Neutrophil (primary cell): ENCODE results near the gene KCTD16.

ENCODE experiments used
- H3K27ac ChIP-seq: fragments of 200-600 bp; sonication (generic); 2 replicates; pipeline ENCODE4 v1.5.1; 2016; ENCODE audit warnings: mild to moderate bottlenecking, moderate library complexity
- H3K27me3 ChIP-seq: fragments of 200-600 bp; sonication (generic); 2 replicates; pipeline ENCODE4 v1.6.0; 2016; ENCODE audit warnings: mild to moderate bottlenecking
- H3K36me3 ChIP-seq: fragments of 200-600 bp; sonication (generic); 2 replicates; pipeline ENCODE4 v1.5.1; 2017
- H3K4me1 ChIP-seq, 2 experiments: fragments of 200-600 bp in 1 of 2; sonication (generic) in 1 of 2; 1 replicate in 1 of 2; 2 replicates in 1 of 2; pipeline versions ENCODE4 v1.5.1 to v1.6.1; 2013 to 2016; ENCODE audit warnings: low read depth in 1 of 2, low read length in 1 of 2, mild to moderate bottlenecking in 1 of 2, moderate library complexity in 1 of 2; ENCODE audit not compliant: control insufficient read depth in 1 of 2, insufficient read depth in 1 of 2
- H3K4me3 ChIP-seq, 2 experiments: fragments of 200-600 bp in 1 of 2; sonication (generic) in 1 of 2; 1 replicate in 1 of 2; 2 replicates in 1 of 2; pipeline ENCODE4 v1.5.1; 2013 to 2016; ENCODE audit warnings: low read depth in 1 of 2, low read length in 1 of 2, mild to moderate bottlenecking in 1 of 2, moderate library complexity in 1 of 2
- H3K9me3 ChIP-seq: fragments of 200-600 bp; sonication (generic); 2 replicates; pipeline ENCODE4 v1.5.1; 2016
- CTCF ChIP-seq: fragments of 200-600 bp; sonication (generic); IDR thresholded peaks from 2 replicates; pipeline ENCODE4 v1.5.1; 2016; ENCODE audit warnings: antibody characterized with exemption

Gene KCTD16

DNA sequence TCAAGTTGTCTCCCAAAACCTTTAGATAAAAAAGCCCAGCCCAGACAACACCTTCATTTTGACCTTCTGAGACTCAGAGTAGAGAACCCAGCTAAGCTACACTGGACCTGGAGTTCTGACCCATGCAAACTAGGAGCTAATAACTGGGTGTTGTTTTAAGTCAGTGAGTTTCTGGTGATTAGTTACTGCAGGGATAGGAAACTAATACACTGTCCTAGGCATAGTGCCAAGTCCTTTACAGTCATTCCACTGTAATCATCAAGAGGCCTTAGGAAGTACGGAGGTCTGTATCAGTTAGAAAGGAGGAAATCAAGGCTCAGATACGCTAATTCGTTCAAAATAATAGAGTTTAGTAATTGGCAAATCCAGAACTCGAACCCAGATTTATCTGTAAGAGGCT, 197.9 kb downstream of the KCTD16 start:
- no peaks in the 10 kb centered on the region for H3K36me3 ChIP-seq
- no peaks in the 10 kb centered on the region for H3K9me3 ChIP-seq
- no peaks in the 10 kb centered on the region for H3K4me1 ChIP-seq
- no peak overlapping the region for H3K27ac ChIP-seq
- no peaks in the 10 kb centered on the region for H3K27me3 ChIP-seq
- H3K4me3 ChIP-seq, result no peak overlapping the region
- TF ChIP-seq CTCF, result no peak

DNA sequence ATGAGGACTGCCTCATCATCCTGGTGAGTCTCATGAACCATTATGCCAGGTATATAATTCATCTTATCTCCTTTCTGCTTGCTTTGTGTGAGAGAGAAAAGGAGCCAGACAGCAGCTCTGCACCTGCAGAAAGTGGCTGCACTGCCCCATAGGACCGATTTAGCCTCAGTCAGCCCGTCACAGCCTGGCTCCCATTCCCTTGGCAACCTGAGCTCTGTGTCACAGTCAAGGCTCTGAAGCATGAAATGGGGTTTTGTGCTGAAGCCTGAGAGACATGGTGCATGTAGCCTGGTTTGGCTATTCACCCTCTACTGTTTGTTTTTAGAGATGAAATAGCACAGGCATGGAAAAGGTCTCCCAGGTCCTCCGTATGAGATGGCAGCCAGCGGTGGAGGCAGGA, 198.3 kb downstream of the KCTD16 start:
- Histone ChIP-seq H3K4me3 (no peak overlapping the region), H3K27ac (no peak overlapping the region), H3K36me3 (no peaks in the 10 kb centered on the region), H3K9me3 (no peaks in the 10 kb centered on the region), H3K27me3 (no peaks in the 10 kb centered on the region), H3K4me1 (no peaks in the 10 kb centered on the region)
- TF ChIP-seq CTCF, result no peak

DNA sequence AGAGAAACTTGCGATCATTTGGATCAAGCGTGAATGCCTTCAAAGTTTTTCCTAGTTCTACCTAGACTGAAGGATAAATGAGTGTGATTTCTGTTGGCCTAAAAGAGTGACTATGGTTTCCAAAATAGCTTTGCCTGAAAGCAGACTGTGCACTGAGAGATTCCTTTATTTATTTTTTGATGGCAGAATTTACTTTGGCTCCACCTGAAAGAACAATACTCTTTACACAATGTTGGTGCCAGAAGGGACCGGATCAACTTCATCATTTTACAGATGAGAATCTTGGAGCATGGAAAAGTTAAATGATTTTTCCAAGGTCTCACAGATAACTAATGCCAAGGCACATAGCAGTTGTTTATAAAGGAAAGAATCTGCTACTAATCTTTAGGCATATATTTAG, 199.6 kb downstream of the KCTD16 start:
- Histone ChIP-seq H3K4me3 (no peak overlapping the region), H3K27ac (no peak overlapping the region), H3K9me3 (no peaks in the 10 kb centered on the region), H3K36me3 (no peaks in the 10 kb centered on the region), H3K27me3 (no peaks in the 10 kb centered on the region), H3K4me1 (no peaks in the 10 kb centered on the region)
- no peak for TF ChIP-seq CTCF

DNA sequence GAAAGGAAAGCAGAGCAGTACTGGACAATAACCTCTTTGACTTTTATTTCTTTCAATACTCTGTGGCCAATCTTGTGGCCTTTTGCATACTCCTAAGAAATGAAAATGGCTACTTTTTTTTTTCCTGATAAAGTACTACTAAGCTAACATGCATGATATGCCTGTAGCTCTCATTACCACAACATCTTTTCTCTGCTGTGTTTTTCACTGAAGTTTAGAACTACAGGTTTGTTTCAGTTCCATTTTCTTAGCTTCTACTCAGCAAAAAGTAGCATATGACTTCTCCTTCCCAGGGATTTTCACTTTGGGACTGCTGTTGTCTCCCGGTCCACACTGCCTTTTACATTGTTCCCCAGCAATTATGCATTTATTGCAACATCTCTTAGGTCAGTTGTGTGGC, 204.0 kb downstream of the KCTD16 start:
- no peak for TF ChIP-seq CTCF
- H3K9me3 ChIP-seq, result no peaks in the 10 kb centered on the region
- no peak overlapping the region for H3K27ac ChIP-seq
- no peaks in the 10 kb centered on the region for H3K4me1 ChIP-seq
- no peaks in the 10 kb centered on the region for H3K36me3 ChIP-seq
- no peak overlapping the region for H3K4me3 ChIP-seq
- no peaks in the 10 kb centered on the region for H3K27me3 ChIP-seq

GRCh38 chr5:144377207-144377606, 206.5 kb downstream of the KCTD16 start:
- H3K9me3 ChIP-seq, result no peaks in the 10 kb centered on the region
- H3K4me1 ChIP-seq, result no peaks in the 10 kb centered on the region
- H3K27ac ChIP-seq, result no peak overlapping the region
- H3K27me3 ChIP-seq, result no peaks in the 10 kb centered on the region
- H3K36me3 ChIP-seq, result no peaks in the 10 kb centered on the region
- H3K4me3 ChIP-seq, result no peak overlapping the region
- no peak for TF ChIP-seq CTCF

- no peaks in the 10 kb centered on the region for H3K4me1 ChIP-seq
- H3K27ac ChIP-seq, result no peak overlapping the region
- no peaks in the 10 kb centered on the region for H3K9me3 ChIP-seq
- no peak overlapping the region for H3K4me3 ChIP-seq
- H3K36me3 ChIP-seq, result no peaks in the 10 kb centered on the region
- no peak for TF ChIP-seq CTCF
- H3K27me3 ChIP-seq, result no peaks in the 10 kb centered on the region
These were observed 208.0 kb downstream of the KCTD16 start for GRCh38 chr5:144378681-144379080.
